IMR-90 (cell line): ENCODE results near the gene METTL15. TPM values are rescaled to one million over a fixed set of nuclear protein-coding genes. Genes with fewer than 3 reads are reported as not detected.
A peak's percentile ranks its signal among the peaks of the same experiment; 100 is the strongest.

Experiments used
- ATAC-seq: fragments of 200-7000 bp; cut with Tn5 transposase; 2 replicates; pipeline ENCODE4 v1.9.1; 2020; ENCODE audit warnings: low read depth, mild to moderate bottlenecking, moderate library complexity
- BruUV-seq: library from RNA; stranded (reverse); fragments of 400-500 nt; replicated peaks from 2 replicates; lab custom pipeline; 2021; lab: Mats Ljungman, UMichigan
- CTCF ChIA-PET: fragments of 300-600 bp; formaldehyde crosslinking; extraction: SDS; loops from one replicate; lab custom pipeline; 2021; ENCODE audit warnings: antibody characterized with exemption; lab: Yijun Ruan, JAX
- POLR2A ChIA-PET: fragments of 300-600 bp; sonication (Branson Sonifier 250); formaldehyde crosslinking; loops from one replicate; lab custom pipeline; 2022; ENCODE audit warnings: antibody characterized with exemption; ENCODE audit not compliant: unreplicated experiment; lab: Charles Lee
- DNase-seq: peaks from one replicate; pipeline ENCODE4 v3.0.0; 2013
- H2AFZ ChIP-seq: replicated peaks from 2 replicates; pipeline ENCODE3; 2013; ENCODE audit warnings: low read length, mild to moderate bottlenecking; ENCODE audit not compliant: poor library complexity
- H2AK5ac ChIP-seq: 2 replicates; pipeline ENCODE4 v1.6.1; 2013; ENCODE audit warnings: low read depth, low read length, inconsistent platforms
- H2AK9ac ChIP-seq: replicated peaks from 2 replicates; pipeline ENCODE3; 2013; ENCODE audit warnings: mild to moderate bottlenecking, low read depth, low read length, moderate library complexity; ENCODE audit not compliant: poor library complexity
- H2BK120ac ChIP-seq: 2 replicates; pipeline ENCODE4 v1.6.1; 2013; ENCODE audit warnings: low read depth, low read length, inconsistent platforms
- H2BK15ac ChIP-seq: 3 replicates; pipeline ENCODE4 v1.6.1; 2013; ENCODE audit warnings: low read depth, low read length, inconsistent platforms
- H2BK20ac ChIP-seq: 2 replicates; pipeline ENCODE4 v1.6.1; 2013; ENCODE audit warnings: low read depth, mild to moderate bottlenecking, inconsistent platforms, low read length, moderate library complexity
- H2BK5ac ChIP-seq: 2 replicates; pipeline ENCODE4 v1.6.1; 2013; ENCODE audit warnings: mild to moderate bottlenecking, low read depth, low read length, inconsistent platforms; ENCODE audit not compliant: poor library complexity, severe bottlenecking
- H3K14ac ChIP-seq: replicated peaks from 2 replicates; pipeline ENCODE4 v1.6.1; 2013; ENCODE audit warnings: low read depth, low read length, inconsistent platforms
- H3K18ac ChIP-seq: 2 replicates; pipeline ENCODE4 v1.6.1; 2013; ENCODE audit warnings: low read depth, low read length, control low read depth
- H3K23ac ChIP-seq: 2 replicates; pipeline ENCODE4 v1.6.1; 2013; ENCODE audit warnings: low read depth, low read length, inconsistent platforms
- H3K27ac ChIP-seq: 2 replicates; pipeline ENCODE4 v1.5.1; 2013; ENCODE audit warnings: mild to moderate bottlenecking, control low read depth, low read length; ENCODE audit not compliant: insufficient read depth
- H3K27me3 ChIP-seq: 2 replicates; pipeline ENCODE4 v1.6.1; 2013; ENCODE audit warnings: low read length; ENCODE audit not compliant: control insufficient read depth, insufficient read depth
- H3K36me3 ChIP-seq: 2 replicates; pipeline ENCODE4 v1.6.1; 2013; ENCODE audit warnings: low read length, mixed read lengths; ENCODE audit not compliant: control insufficient read depth, insufficient read depth
- H3K4ac ChIP-seq: 2 replicates; pipeline ENCODE4 v1.6.1; 2013; ENCODE audit warnings: low read depth, low read length, inconsistent platforms
- H3K4me1 ChIP-seq: 2 replicates; pipeline ENCODE4 v1.6.1; 2013; ENCODE audit warnings: low read length, mixed read lengths; ENCODE audit not compliant: control insufficient read depth, insufficient read depth
- H3K4me2 ChIP-seq: 2 replicates; pipeline ENCODE4 v1.6.1; 2013; ENCODE audit warnings: low read depth, mild to moderate bottlenecking, control low read depth, low read length, moderate library complexity
- H3K4me3 ChIP-seq: 2 replicates; pipeline ENCODE4 v1.5.1; 2013; ENCODE audit warnings: low read depth, mild to moderate bottlenecking, control low read depth, low read length, moderate library complexity; ENCODE audit not compliant: insufficient read depth
- H3K56ac ChIP-seq: 2 replicates; pipeline ENCODE4 v1.6.1; 2013; ENCODE audit warnings: low read length, inconsistent platforms; ENCODE audit not compliant: insufficient read depth; ENCODE audit errors: extremely low read depth
- H3K79me1 ChIP-seq, 2 experiments: 2 replicates each; pipeline ENCODE4 v1.6.1; 2013; ENCODE audit warnings: low read length in 2 of 2, inconsistent platforms in 1 of 2, low read depth in 1 of 2
- H3K9ac ChIP-seq: 2 replicates; pipeline ENCODE4 v1.6.1; 2013; ENCODE audit warnings: low read depth, low read length, control low read depth
- H3K9me1 ChIP-seq: 2 replicates; pipeline ENCODE4 v1.6.1; 2013; ENCODE audit warnings: low read length, inconsistent platforms; ENCODE audit not compliant: insufficient read depth
- H3K9me3 ChIP-seq: 2 replicates; pipeline ENCODE4 v1.6.1; 2013; ENCODE audit warnings: low read length; ENCODE audit not compliant: control insufficient read depth, insufficient read depth
- H4K20me1 ChIP-seq: 2 replicates; pipeline ENCODE4 v1.6.1; 2013; ENCODE audit warnings: low read length, inconsistent platforms; ENCODE audit not compliant: insufficient read depth
- H4K5ac ChIP-seq: 2 replicates; pipeline ENCODE4 v1.6.1; 2013; ENCODE audit warnings: mild to moderate bottlenecking, low read depth, low read length, control low read depth
- H4K8ac ChIP-seq, 2 experiments: 2 replicates each; pipeline ENCODE4 v1.6.1; 2013; ENCODE audit warnings: low read depth in 2 of 2, low read length in 2 of 2, control low read depth in 1 of 2, inconsistent platforms in 1 of 2
- H4K91ac ChIP-seq: 2 replicates; pipeline ENCODE4 v1.6.1; 2013; ENCODE audit warnings: low read depth, low read length, inconsistent platforms; ENCODE audit not compliant: insufficient read depth
- ELK1 ChIP-seq: fragments of 150-350 bp; IDR thresholded peaks from 2 replicates; pipeline ENCODE4 v1.6.1; 2016; ENCODE audit warnings: low read depth, mild to moderate bottlenecking, low read length, moderate library complexity, borderline replicate concordance
- RFX5 ChIP-seq: IDR thresholded peaks from 2 replicates; pipeline ENCODE4 v1.8.0; 2012; ENCODE audit warnings: low read depth, mild to moderate bottlenecking, low read length, moderate library complexity
- dilution Hi-C: fragments of 300-500 bp; cut with HindIII; formaldehyde crosslinking; loops from one replicate; pipeline ENCODE4 v1.14.3; 2018; ENCODE audit warnings: low sequenced_read_pairs; ENCODE audit not compliant: unreplicated experiment
- in situ Hi-C: fragments of 300-500 bp; cut with MboI; formaldehyde crosslinking; loops from 3 replicates; pipeline ENCODE4 v1.14.3; 2019; ENCODE audit warnings: low sequenced_read_pairs, inconsistent platforms, mixed read lengths
- intact Hi-C: fragments of 100-400 bp; cut with micrococcal nuclease; formaldehyde crosslinking; loops from 2 replicates; pipeline ENCODE4 v1.10.0; 2022
- polyA plus RNA-seq, 3 experiments: library from polyadenylated mRNA; depleted of rRNA; stranded (reverse); fragments of >200 nt; gene quantifications; 2 replicates each; pipeline ENCODE4 v1.2.3, GENCODE V29; 2012; ENCODE audit warnings: low replicate concordance in 1 of 3
- total RNA-seq: library from RNA; depleted of rRNA; stranded (reverse); fragments of >200 nt; gene quantifications from 2 replicates; pipeline ENCODE4 v1.2.3, GENCODE V29; 2012
- TF ChIP-seq, protein P1 (sequence below): conservative IDR thresholded peaks from 2 replicates; pipeline ENCODE4 v1.5.1; 2012; ENCODE audit warnings: mild to moderate bottlenecking, low read depth, low read length, improper control_type of control experiment

Gene METTL15
- total and polyA plus RNA-seq, 2 of the 4 experiments (the other 2 are of a cell fraction), result 6.5 to 30.5 TPM

DNA sequence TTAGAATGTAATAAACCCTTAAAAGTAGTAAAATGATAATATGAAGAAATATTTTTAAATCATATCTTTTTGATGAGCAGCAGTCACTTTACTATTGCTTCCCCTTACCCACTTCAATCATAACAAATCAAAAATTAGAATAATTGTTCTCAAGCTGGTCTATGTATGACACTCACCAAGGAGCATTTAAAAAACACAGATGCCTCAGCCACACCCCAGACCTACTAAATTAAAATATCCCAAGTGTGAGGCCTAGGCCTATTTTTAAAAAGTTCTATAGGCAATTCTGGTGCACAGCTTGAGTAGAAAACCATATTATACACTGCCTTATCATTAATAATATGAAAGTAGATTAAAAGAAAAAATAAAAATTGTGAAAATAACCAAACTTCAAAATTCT lies 15.4 kb upstream of the METTL15 start:
- Histone ChIP-seq H3K4me3 (no peak overlapping the region), H2BK15ac (no peak overlapping the region), H3K27me3 (no peaks in the 10 kb centered on the region), H3K79me1 (peaks cover 31 to 47% of the 10 kb centered on the region in 2 experiments), H2BK20ac (peak overlapping the region; percentile 18; the same call in 1 of the 2 replicates), H4K91ac (no peak overlapping the region), H2BK120ac (peak overlapping the region; percentile 79), H2AFZ (no peak overlapping the region), H3K18ac (no peak overlapping the region), H2BK5ac (peak overlapping the region; percentile 74), H3K23ac (peak overlapping the region; percentile 72; the same call in 1 of the 2 replicates), H2AK9ac (no peak overlapping the region), H3K4me1 (peaks cover 1% of the 10 kb centered on the region; the same call in 1 of the 2 replicates), H3K9me1 (no peaks in the 10 kb centered on the region), H4K8ac (no peak overlapping the region; a peak in 1 of 4 replicates), H4K20me1 (no peaks in the 10 kb centered on the region), H3K4ac (no peak overlapping the region), H3K56ac (no peak overlapping the region), H3K36me3 (peaks cover 3% of the 10 kb centered on the region; the same call in 1 of the 2 replicates), H3K9me3 (no peaks in the 10 kb centered on the region), H3K4me2 (no peak overlapping the region), H3K27ac (peak overlapping the region; percentile 31; the same call in 1 of the 2 replicates), H2AK5ac (no peak overlapping the region), H3K9ac (no peak overlapping the region), H4K5ac (no peak overlapping the region), H3K14ac (no peak overlapping the region)
- intact Hi-C loops, result no loop called here
- ATAC-seq (no peak), DNase-seq (no peak)
- in situ Hi-C loops, result no loop called here
- CTCF ChIA-PET, result no interaction called here
- dilution Hi-C loops, result no loop called here
- BruUV-seq, result no TSS peak
- POLR2A ChIA-PET, result no interaction called here
- TF ChIP-seq, protein P1, sequence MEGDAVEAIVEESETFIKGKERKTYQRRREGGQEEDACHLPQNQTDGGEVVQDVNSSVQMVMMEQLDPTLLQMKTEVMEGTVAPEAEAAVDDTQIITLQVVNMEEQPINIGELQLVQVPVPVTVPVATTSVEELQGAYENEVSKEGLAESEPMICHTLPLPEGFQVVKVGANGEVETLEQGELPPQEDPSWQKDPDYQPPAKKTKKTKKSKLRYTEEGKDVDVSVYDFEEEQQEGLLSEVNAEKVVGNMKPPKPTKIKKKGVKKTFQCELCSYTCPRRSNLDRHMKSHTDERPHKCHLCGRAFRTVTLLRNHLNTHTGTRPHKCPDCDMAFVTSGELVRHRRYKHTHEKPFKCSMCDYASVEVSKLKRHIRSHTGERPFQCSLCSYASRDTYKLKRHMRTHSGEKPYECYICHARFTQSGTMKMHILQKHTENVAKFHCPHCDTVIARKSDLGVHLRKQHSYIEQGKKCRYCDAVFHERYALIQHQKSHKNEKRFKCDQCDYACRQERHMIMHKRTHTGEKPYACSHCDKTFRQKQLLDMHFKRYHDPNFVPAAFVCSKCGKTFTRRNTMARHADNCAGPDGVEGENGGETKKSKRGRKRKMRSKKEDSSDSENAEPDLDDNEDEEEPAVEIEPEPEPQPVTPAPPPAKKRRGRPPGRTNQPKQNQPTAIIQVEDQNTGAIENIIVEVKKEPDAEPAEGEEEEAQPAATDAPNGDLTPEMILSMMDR, result no peak
- TF ChIP-seq RFX5, result no peak
- no peak for TF ChIP-seq ELK1
